ENCODE results near the gene SEMA3A.

GRCh38 chr7:84191261-84191660 is 3.3 kb downstream of the SEMA3A start:
- no peak for TF ChIP-seq PATZ1 (CRISPR knock-in tag; IDR thresholded peaks at IDR 0.05)
- no peak for TF ChIP-seq JUNB (CRISPR knock-in tag; IDR thresholded peaks at IDR 0.05; ENCODE audit: borderline replicate concordance)
- TF ChIP-seq ZSCAN12 (CRISPR knock-in tag; IDR thresholded peaks at IDR 0.05) = no peak
- TF ChIP-seq CHD2 (IDR thresholded peaks at IDR 0.05; ENCODE audit: low read depth, low read length) = no peak
- TF ChIP-seq ZNF644 (CRISPR knock-in tag; IDR thresholded peaks at IDR 0.05; ENCODE audit: low read depth) = no peak
- no peak for TF ChIP-seq NFYC (CRISPR knock-in tag; IDR thresholded peaks at IDR 0.05)
- no peak for TF ChIP-seq POLR2A (IDR thresholded peaks at IDR 0.05; ENCODE audit: insufficient read depth in 1 of 2, low read depth in 2 of 2, low read length in 2 of 2)
- no peak for TF ChIP-seq ZSCAN30 (CRISPR knock-in tag; IDR thresholded peaks at IDR 0.05)
